HG02885 (cell line): Measurements from ENCODE around the gene SUSD4.

Experiments
- ATAC-seq: cut with Tn5 transposase; IDR thresholded peaks from one replicate; pipeline ENCODE4 v1.9.1; 2021; ENCODE audit warnings: mild to moderate bottlenecking; ENCODE audit not compliant: unreplicated experiment, poor library complexity

Gene SUSD4

GRCh38 chr1:223219846-223220610, 143.9 kb downstream of the SUSD4 start:
- no peak for ATAC-seq

- ATAC-seq: no peak
These were observed 144.7 kb downstream of the SUSD4 start for GRCh38 chr1:223219318-223219635.

- no peak for ATAC-seq
These were observed 146.2 kb downstream of the SUSD4 start for GRCh38 chr1:223217781-223218180.

GRCh38 chr1:223216531-223217205, 147.3 kb downstream of the SUSD4 start:
- ATAC-seq: no peak

GRCh38 chr1:223216074-223216473, 147.9 kb downstream of the SUSD4 start:
- ATAC-seq: no peak

- no peak for ATAC-seq
These were observed 148.9 kb downstream of the SUSD4 start for GRCh38 chr1:223215026-223215425.

- no peak for ATAC-seq
These were observed 149.6 kb downstream of the SUSD4 start for GRCh38 chr1:223214261-223214807.

GRCh38 chr1:223212441-223212840, 151.5 kb downstream of the SUSD4 start:
- ATAC-seq: no peak

- ATAC-seq: no peak
These were observed 152.5 kb downstream of the SUSD4 start for GRCh38 chr1:223211323-223211985.

GRCh38 chr1:223210788-223211120, 153.2 kb downstream of the SUSD4 start:
- ATAC-seq: no peak

- no peak for ATAC-seq
These were observed 153.8 kb downstream of the SUSD4 start for GRCh38 chr1:223209992-223210787.

- no peak for ATAC-seq
These were observed 154.6 kb downstream of the SUSD4 start for GRCh38 chr1:223209293-223209898.

- no peak for ATAC-seq
These were observed 155.6 kb downstream of the SUSD4 start for GRCh38 chr1:223208164-223209076.

GRCh38 chr1:223207293-223208066, 156.5 kb downstream of the SUSD4 start:
- ATAC-seq: no peak

- ATAC-seq: no peak
These were observed 159.6 kb downstream of the SUSD4 start for GRCh38 chr1:223204424-223204823.

- ATAC-seq: no peak
These were observed 160.3 kb downstream of the SUSD4 start for GRCh38 chr1:223203694-223204093.

- ATAC-seq: no peak
These were observed 161.0 kb downstream of the SUSD4 start for GRCh38 chr1:223203034-223203408.

- ATAC-seq: no peak
These were observed 161.5 kb downstream of the SUSD4 start for GRCh38 chr1:223202376-223203033.
